Stimulated activated CD4-positive, alpha-beta T cell treated with anti-CD3 and anti-CD28 coated beads, TNF-alpha, amount 100 ng/mL, for 48 hours (primary cell): Measurements from ENCODE around the gene C6orf47.
A peak's percentile ranks its signal among the peaks of the same experiment; 100 is the strongest.

Source experiments
- DNase-seq, 3 donors: peaks; one replicate each; pipeline ENCODE4 v3.0.0-alpha.2; 2020; ENCODE audit warnings: low read depth in 3 of 3

Gene C6orf47

GRCh38 chr6:31687860-31688693, 27.5 kb upstream of the C6orf47 start:
- no peak for DNase-seq

- DNase-seq = no peak
These were observed 26.7 kb upstream of the C6orf47 start for GRCh38 chr6:31687321-31687720.

GRCh38 chr6:31686483-31686882, 25.9 kb upstream of the C6orf47 start:
- no peak for DNase-seq

GRCh38 chr6:31683591-31683990, 23.0 kb upstream of the C6orf47 start:
- no peak for DNase-seq

GRCh38 chr6:31681135-31681671, 20.6 kb upstream of the C6orf47 start:
- peak in 1 of 3 donors; percentile 26 for DNase-seq

- peak in 1 of 3 donors; percentile 37 for DNase-seq
These were observed 19.9 kb upstream of the C6orf47 start, which contains the start of gene LY6G5C for GRCh38 chr6:31680226-31681134. Gene LY6G5C (minus strand): TSS chr6:31681067. CDS start chr6:31680373, 694 bp downstream.

- no peak for DNase-seq
These were observed 17.4 kb upstream of the C6orf47 start for GRCh38 chr6:31677955-31678354.

- no peak for DNase-seq
These were observed 16.3 kb upstream of the C6orf47 start for GRCh38 chr6:31676904-31677303.

- DNase-seq = no peak
These were observed 15.8 kb upstream of the C6orf47 start for GRCh38 chr6:31676322-31676903.

GRCh38 chr6:31669676-31670075, 9.1 kb upstream of the C6orf47 start, which contains the start of gene LY6G5B:
Gene LY6G5B (plus strand): TSS chr6:31669976. CDS start chr6:31670951, 975 bp downstream.
- no peak for DNase-seq

GRCh38 chr6:31666337-31666965, 5.9 kb upstream of the C6orf47 start:
- no peak for DNase-seq

GRCh38 chr6:31665501-31666336, 5.1 kb upstream of the C6orf47 start, which contains the start of gene CSNK2B:
Gene CSNK2B (plus strand): TSS chr6:31666080. CDS start chr6:31666832, 752 bp downstream.
- peak; percentile 95 to 98 (median 96) for DNase-seq

GRCh38 chr6:31664790-31665500, 4.4 kb upstream of the C6orf47 start, which contains the start of gene GPANK1:
Gene GPANK1 (minus strand): TSS chr6:31664997. CDS start chr6:31664478, 519 bp downstream.
- DNase-seq = peak; percentile 74 to 83 (median 80)

- DNase-seq = no peak
These were observed 3.6 kb upstream of the C6orf47 start for GRCh38 chr6:31663961-31664789.

GRCh38 chr6:31663126-31663960, 2.8 kb upstream of the C6orf47 start:
- no peak for DNase-seq

- DNase-seq = no peak
These were observed 1.6 kb upstream of the C6orf47 start for GRCh38 chr6:31662124-31662723.
